Gastrocnemius medialis (tissue), 4 donors: ENCODE measurements around the gene KRT79.

Source experiments
- POLR2A ChIP-seq, 2 donors: fragments of 450-650 bp; IDR thresholded peaks; one replicate each; pipeline ENCODE4 v1.6.1; 2017; ENCODE audit warnings: antibody characterized with exemption in 2 of 2, mild to moderate bottlenecking in 2 of 2, moderate library complexity in 2 of 2
- TF ChIP-seq, protein P1 (sequence below), 5 experiments: fragments of 450-650 bp in 3 of 5; fragments of 200-600 bp in 2 of 5; sonication (generic) in 2 of 5; IDR thresholded peaks in 4 of 5; conservative IDR thresholded peaks in 1 of 5; 1 replicate in 4 of 5; 2 replicates in 1 of 5; pipeline ENCODE4 v1.5.1; 2016 to 2019; ENCODE audit warnings: antibody characterized with exemption in 5 of 5, mild to moderate bottlenecking in 3 of 5, moderate library complexity in 3 of 5

DNA sequence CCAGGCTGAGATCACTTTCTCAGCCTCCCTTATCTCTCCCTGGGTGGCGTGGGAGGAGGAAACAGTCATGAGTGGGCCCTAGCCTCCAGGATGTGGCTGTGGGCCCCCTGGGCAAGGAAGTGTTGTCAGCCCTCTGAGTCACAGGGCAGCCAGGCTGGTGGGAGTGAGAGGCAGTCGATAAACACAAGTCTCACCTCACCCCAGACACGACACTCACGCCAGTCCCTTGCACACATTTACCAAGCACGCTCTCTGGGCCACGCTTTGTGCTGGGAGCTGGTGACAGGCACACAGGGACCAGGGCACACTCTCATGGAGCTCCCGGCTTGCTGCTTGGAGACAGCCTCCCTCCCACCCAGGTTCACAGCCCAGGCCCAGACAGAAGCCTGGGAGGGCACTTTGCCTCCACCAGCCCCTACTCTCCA, 1.9 kb upstream of the KRT79 start:
- TF ChIP-seq, protein P1, sequence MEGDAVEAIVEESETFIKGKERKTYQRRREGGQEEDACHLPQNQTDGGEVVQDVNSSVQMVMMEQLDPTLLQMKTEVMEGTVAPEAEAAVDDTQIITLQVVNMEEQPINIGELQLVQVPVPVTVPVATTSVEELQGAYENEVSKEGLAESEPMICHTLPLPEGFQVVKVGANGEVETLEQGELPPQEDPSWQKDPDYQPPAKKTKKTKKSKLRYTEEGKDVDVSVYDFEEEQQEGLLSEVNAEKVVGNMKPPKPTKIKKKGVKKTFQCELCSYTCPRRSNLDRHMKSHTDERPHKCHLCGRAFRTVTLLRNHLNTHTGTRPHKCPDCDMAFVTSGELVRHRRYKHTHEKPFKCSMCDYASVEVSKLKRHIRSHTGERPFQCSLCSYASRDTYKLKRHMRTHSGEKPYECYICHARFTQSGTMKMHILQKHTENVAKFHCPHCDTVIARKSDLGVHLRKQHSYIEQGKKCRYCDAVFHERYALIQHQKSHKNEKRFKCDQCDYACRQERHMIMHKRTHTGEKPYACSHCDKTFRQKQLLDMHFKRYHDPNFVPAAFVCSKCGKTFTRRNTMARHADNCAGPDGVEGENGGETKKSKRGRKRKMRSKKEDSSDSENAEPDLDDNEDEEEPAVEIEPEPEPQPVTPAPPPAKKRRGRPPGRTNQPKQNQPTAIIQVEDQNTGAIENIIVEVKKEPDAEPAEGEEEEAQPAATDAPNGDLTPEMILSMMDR (IDR thresholded peaks at IDR 0.05 in 4 of 5, conservative IDR thresholded peaks at IDR 0.05 in 1 of 5) = no peak
- TF ChIP-seq POLR2A (IDR thresholded peaks at IDR 0.05) = no peak
